ENCODE results near the gene MED13L.

The MED13L gene

GRCh38 chr12:115957686-115958290 is 319.7 kb downstream of the MED13L start:
- no peak for DNase-seq

- DNase-seq: no peak
These were observed 320.8 kb downstream of the MED13L start for GRCh38 chr12:115956659-115957058.

DNA sequence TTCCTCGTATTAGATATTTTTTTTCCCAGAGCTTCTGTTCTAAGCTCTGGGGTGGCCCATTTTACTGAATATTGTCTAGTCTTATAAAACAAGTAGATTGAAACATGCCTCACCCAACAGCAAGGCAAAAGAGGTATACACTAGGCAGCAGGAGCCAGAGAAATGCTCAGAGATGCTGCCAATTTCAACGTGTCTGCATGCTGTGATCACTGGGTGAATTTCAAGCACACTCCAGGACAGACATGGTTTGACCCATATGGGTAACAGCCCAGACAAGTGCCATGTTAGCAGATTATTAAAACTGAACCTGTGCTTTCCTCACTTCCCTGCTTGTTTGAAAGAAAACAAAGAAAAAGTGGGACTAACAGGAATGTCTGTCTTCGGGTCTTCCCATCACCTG is 321.3 kb downstream of the MED13L start:
- DNase-seq: no peak

- DNase-seq: peak in 1 of 2 donors; percentile 4
These were observed 324.0 kb downstream of the MED13L start for GRCh38 chr12:115953450-115953849.

DNA sequence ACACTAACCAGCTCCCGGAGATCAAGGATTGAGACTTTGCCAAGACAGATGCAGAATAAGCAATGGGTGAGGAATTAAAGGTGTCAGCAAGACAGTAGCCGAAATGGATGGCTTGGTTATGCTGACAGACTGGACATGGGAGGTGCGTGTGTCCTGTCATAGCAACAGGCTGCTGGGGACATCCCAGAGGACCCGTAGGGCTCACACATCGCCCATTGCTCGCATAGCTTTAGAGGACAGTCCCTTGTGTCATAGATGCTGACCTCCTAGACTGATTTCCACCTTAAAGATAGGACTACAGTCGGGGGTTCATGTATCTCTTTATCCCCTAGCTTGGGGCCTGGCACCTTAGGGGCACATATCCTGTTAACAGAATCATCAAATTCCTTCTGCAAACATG is 324.5 kb downstream of the MED13L start:
- DNase-seq: no peak

DNA sequence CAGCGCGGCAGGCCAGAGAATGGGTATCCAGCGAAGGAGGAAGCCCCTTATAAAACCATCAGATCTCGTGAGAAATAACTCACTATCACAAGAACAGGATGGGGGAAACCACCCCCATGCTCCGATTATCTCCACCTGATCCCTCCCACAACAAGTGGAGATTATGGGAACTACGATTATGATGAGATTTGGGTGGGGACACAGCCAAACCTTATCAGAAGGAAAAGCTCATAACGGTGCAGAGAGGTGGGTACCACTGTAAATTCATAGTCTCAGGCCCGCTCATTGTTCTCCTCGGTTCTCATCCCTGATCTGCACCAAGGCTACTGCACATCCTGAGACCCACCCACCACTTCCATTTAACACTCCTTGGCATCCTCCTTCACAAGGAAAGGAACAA is 326.5 kb downstream of the MED13L start:
- no peak for DNase-seq

GRCh38 chr12:115949675-115950074 is 327.8 kb downstream of the MED13L start:
- DNase-seq: no peak

DNA sequence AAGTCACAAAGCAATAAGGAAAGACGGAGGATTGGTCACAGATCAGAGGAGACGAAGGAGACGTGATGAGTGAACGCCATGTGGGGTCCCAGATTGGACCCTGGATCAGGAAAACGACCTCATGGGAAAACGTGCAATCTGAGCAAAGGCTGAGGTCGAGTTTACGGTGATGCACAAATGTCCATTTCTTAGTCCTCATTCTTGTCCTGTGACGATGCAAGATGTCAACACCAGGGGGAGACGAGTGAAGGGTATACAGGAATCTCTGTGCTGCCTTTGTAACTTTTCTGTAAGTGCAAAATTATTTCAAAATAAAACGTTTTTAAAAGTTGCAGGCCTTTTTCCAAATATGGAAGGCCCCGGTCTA is 329.8 kb downstream of the MED13L start:
- no peak for DNase-seq

- no peak for DNase-seq
These were observed 330.4 kb downstream of the MED13L start for GRCh38 chr12:115946867-115947695.

DNA sequence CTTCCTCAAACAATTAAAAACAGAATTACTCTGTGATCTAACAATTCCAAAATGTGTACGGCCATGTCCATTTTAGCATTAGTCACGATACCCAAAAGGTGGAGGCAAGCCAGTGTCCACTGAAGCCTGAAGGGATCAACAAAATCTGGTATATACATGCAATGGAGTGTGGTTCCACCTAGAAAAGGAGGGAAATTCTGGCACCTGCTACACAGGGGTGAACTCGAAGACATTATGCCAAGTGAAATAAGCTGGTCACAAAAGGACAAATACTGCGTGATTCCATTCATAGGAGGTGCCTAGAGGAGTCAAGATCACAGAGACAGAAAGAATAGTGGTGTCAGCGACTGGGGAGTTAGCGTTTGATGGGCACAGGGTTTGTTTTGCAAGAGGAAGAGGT is 331.4 kb downstream of the MED13L start:
- DNase-seq: no peak

DNA sequence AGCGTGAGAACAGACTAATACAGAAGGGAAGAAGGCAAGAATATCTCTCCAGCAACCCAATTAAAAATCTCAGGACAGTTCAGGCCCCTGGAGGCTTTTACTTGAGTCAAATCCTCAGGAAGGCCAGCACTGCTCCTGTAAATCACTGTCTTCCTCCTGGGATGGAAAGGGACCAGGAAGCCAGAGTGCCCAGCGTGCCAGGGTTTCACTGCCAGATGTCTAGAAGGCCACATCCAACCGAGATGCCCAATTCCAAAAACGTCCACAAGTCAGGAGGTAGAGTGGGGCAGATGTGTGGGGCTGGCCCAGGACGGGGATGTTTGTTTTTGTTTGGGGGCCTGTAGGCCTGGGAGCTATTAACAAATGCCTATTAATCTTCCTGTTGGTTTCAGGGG is 332.0 kb downstream of the MED13L start:
- no peak for DNase-seq

- DNase-seq: no peak
These were observed 332.5 kb downstream of the MED13L start for GRCh38 chr12:115944837-115945490.

DNA sequence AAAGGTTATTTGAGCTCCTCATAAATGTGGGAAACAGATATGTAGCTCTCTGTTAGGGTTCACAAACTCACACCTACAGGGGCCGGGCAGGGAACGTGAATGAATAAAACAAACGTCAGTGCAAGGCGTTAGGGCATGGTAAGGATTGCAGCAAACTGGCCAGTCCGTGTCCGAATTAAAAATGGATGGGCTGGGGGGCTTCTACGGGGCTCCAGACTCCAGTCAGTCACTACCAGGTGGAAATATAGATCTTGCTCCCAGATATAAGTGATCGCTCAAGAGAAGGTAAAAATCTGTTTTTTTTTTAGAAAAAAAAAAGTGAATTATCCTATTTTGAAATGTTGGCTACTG is 333.1 kb downstream of the MED13L start:
- no peak for DNase-seq

DNA sequence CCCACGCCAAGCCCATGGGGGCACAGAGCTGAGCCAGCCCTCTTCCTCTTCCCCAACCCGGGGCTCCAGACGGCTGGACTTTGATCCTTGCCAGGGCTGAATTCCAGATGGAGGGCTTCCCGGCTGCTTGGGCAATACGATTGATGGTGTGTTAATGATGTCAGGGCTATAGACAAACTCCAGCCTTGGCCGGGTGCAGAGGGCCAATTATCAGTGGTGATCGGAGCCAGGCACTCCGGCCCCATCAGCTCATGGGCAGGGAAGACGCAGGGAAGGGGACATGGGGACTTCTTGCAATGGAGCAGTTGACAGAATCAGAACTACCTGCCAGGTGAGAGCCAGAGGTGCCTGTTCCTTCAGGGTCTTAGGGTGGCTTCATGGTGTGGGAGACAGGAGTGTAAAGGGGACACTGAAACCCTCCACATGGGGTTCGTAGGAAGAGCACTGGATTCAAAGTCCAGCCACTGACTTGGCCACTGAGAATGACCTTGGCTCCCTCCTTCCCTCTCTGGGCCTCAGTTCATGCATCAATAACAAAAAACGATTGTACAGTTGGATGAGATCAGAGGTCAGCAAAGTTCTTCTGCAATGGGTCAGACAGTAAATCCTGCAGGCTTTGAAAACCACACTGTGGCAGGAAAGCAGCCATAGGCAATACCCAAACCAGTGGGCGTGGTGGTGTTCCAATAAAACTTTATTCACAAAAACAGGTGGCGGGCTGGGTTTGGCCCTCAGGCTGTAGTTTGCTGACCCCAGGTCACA is 333.7 kb downstream of the MED13L start:
- no peak for DNase-seq

DNA sequence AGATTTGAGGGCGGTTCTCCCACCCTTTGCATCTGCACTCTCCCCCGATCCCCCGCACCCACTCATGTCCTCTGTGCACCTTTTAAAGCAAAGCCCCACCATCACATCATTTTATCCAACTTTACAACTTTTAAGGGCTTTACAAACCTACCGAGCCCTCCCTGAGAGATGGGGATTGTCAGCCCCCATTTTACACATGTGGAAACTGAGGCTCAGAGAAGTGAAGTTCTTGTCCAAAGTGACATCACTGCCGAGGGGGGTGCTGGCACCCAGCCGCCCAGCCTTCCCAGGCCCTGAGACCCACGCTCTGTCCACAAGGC is 334.2 kb downstream of the MED13L start:
- DNase-seq: no peak

DNA sequence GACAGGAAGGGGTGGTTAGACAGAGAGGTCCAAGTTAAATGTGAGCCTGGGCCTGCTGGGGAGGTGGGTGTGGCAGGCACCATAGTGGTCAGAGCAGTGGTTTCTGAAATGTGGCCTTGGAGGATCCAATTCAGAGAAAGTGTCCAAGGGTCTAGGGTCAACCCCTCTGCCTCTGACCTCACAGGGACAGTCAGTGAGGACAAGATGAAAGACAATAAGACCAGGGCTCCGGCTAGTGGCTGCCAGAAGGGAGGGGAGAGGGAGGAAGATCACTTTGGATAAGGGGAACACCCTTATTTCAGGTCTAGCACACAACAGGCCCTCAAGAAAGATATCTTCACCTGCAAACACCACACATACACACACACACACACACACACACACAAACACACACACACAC is 335.1 kb downstream of the MED13L start:
- no peak for DNase-seq

- DNase-seq: no peak
These were observed 336.1 kb downstream of the MED13L start for GRCh38 chr12:115941362-115941761.

DNA sequence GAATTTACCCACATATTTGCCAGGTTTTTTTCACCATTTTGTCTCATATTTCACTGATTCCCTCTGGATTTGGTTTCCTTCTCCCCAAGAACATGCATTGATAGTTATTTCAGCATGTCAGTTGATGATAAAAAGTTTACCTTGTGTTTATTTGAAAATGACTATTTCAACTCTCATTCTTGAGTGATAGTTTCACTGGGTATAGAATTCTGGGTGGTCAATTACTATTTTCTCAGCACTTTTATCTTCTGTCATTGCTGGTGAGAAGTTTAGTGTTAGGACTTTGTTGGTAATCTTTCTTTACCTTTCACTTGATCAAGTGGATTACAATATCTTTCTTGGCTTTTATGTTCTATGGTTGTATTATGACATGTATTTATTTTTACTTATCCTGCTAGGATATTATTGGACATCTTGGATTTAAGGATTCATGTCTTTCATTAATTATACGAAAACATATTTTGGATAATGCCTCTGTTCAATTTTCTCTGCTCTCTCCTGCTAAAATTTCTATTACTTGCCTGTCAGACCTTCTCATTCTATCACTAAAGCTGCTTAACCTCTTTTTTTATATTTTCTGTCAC is 338.6 kb downstream of the MED13L start:
- DNase-seq: no peak

DNA sequence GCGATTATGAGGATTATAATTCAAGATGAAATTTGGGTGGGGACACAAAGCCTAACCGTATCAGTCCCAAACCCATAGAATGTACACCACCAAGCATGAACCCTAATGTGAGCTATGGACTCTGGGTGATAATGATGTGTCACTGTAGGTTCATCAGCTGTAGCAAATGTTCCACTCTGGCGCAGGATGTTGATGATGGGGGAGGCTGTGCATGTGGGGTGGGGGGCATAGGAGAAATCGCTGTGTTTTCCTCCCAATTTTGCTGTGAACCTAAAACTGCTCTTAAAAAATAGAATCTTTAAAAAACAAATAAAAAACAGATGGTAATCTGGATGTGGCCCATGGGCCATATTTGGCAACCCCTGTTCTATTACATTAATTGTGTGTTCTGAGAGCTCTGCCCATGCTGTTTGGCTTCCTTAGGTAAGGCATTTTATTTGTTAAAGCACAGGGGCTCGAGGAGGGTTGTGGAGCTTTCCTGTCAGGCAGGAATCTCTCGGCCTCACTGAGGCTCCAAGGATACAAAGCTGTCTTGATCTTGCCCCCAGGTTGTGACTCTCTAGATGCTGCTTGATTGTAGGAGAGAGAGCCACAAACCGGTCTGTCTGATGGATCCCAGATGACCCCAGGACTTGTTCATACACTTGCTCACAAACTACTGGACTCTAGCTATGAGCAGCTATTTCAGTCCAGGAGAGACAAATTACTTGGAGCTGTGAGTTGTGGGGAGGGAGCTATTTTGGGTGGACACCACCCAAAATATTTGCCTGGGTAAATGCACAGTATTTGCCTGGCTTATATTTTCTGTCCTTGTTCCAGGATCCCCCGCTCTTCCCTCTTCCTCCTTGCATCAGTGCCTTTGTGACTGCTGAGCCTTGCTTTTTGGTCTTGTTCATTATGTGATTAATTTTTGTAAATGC is 340.2 kb downstream of the MED13L start:
- no peak for DNase-seq

- no peak for DNase-seq
These were observed 342.6 kb downstream of the MED13L start for GRCh38 chr12:115934877-115935276.

GRCh38 chr12:115934046-115934445 is 343.4 kb downstream of the MED13L start:
- no peak for DNase-seq

DNA sequence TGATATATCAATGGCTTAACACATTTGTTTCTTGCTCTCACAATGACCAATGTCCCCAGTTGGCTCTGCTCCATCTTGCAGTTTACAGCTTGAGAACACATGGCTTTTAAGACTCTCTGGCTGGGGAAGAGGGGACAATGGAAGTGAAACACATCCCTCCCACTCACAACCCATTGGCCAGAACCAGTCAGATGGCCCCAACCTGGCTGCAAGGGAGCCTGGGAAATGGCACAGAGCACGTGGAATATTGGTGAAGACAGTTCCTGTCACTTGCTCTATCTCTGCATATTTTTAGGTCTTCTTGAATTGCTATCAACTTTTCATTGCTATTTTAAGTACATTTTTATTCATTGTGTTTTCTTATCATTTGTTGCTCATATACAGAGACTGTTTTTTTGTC is 345.4 kb downstream of the MED13L start:
- DNase-seq: no peak

All from inflammatory macrophage treated with lipopolysaccharide for 1 hour (primary cell).